ENCODE results near the gene GID4.

The GID4 gene

GRCh38 chr17:18105595-18105994 lies 66.4 kb downstream of the GID4 start:
- no peak for DNase-seq

- DNase-seq = no peak
Observed at GRCh38 chr17:18106211-18106610, 67.0 kb downstream of the GID4 start.

- DNase-seq = no peak
Observed at GRCh38 chr17:18107061-18107790, 68.0 kb downstream of the GID4 start.

GRCh38 chr17:18107971-18108370 lies 68.8 kb downstream of the GID4 start:
- DNase-seq = no peak

GRCh38 chr17:18108401-18109312 lies 69.4 kb downstream of the GID4 start, which contains the start of gene MYO15A:
TSS of gene MYO15A (plus strand) at chr17:18108756. CDS start at chr17:18118801, 10,045 bp downstream.
- no peak for DNase-seq

- DNase-seq = no peak
Observed at GRCh38 chr17:18109935-18110485, 70.8 kb downstream of the GID4 start.

GRCh38 chr17:18110636-18111145 lies 71.5 kb downstream of the GID4 start:
- no peak for DNase-seq

GRCh38 chr17:18111330-18111971 lies 72.2 kb downstream of the GID4 start:
- DNase-seq = no peak

- DNase-seq = no peak
Observed at GRCh38 chr17:18115517-18115916, 76.3 kb downstream of the GID4 start.

- no peak for DNase-seq
Observed at GRCh38 chr17:18116078-18116477, 76.9 kb downstream of the GID4 start.

GRCh38 chr17:18117533-18117932 lies 78.3 kb downstream of the GID4 start:
- no peak for DNase-seq
